WI38 (cell line): ENCODE results near the gene CFTR.

Source experiments
- H3K4me3 ChIP-seq: 2 replicates; pipeline ENCODE4 v1.5.1; 2011; ENCODE audit warnings: low read depth, mild to moderate bottlenecking, control low read depth, low read length
- CTCF ChIP-seq: IDR thresholded peaks from 2 replicates; pipeline ENCODE4 v1.5.1; 2012; ENCODE audit warnings: low read depth, mild to moderate bottlenecking, control low read depth, low read length

Gene CFTR

GRCh38 chr7:117679120-117679519, 199.3 kb downstream of the CFTR start:
- no peak overlapping the region for H3K4me3 ChIP-seq
- TF ChIP-seq CTCF, result no peak

- H3K4me3 ChIP-seq, result no peak overlapping the region
- no peak for TF ChIP-seq CTCF
Observed at GRCh38 chr7:117682681-117683385, 203.0 kb downstream of the CFTR start.

DNA sequence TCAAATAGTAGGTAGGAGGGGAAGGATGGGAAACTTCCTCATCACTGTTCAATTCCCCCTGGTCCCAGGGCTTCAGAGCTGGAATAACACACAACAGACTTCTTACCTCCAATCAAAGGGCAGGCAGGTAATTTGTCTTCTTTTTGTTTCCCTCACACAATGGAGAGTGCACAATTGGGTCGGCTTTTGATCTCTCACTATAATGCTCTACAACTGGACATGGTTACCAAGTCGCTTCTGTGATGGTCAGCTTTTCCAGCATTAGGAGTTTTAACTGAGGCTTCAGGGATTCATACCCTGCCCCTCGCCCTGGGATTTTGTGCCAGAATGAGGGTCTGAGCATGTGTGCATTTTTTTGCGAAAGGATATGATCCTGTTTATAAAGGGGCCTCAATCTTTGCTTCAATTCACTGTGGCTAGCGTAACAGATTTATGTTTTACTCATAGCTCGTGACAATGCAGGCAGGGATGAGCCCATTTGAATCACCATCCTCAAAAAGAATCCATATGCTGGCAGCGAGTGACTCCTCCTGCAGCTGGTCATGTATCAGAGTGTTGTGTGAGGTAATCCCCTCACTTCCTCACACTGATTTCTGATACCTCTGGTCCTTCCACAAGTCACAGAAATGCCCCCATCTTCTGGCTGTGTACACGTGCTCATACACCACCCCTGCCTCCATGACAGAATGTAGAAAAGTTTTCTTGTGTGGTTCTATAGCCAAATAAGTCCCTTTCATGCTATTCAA, 203.8 kb downstream of the CFTR start:
- no peak overlapping the region for H3K4me3 ChIP-seq
- TF ChIP-seq CTCF, result no peak

GRCh38 chr7:117685795-117686194, 206.0 kb downstream of the CFTR start:
- H3K4me3 ChIP-seq, result no peak overlapping the region
- no peak for TF ChIP-seq CTCF

- no peak overlapping the region for H3K4me3 ChIP-seq
- TF ChIP-seq CTCF, result no peak
Observed at GRCh38 chr7:117686311-117686935, 206.6 kb downstream of the CFTR start.

DNA sequence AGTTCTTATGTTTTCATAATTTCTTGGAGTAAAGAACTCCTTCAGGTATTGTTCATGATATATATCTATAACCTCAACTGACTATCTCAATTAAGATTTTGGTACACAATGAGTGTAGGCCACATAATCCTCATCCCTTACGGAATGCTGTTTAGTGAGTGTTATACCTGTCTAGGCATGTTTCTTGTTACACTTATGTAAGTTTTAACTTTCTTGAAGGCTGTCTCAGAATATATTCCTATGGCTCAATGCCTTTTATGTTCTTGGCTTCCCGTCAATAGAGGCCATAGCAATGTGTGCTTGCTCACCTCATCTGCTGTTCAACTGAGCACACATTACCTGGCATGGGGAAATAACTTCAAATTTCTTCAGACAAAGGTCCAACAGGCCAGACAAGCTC, 208.3 kb downstream of the CFTR start:
- no peak overlapping the region for H3K4me3 ChIP-seq
- no peak for TF ChIP-seq CTCF

GRCh38 chr7:117689406-117689805, 209.6 kb downstream of the CFTR start:
- H3K4me3 ChIP-seq, result no peak overlapping the region
- no peak for TF ChIP-seq CTCF
